HepG2 (cell line): ENCODE measurements around the gene FOXK2. TPM values are rescaled to one million over a fixed set of nuclear protein-coding genes. Genes with fewer than 3 reads are reported as not detected.

Experiments used
- ATAC-seq: fragments of 200-7000 bp; cut with Tn5 transposase; 3 replicates; pipeline ENCODE4 v1.9.1; 2020; ENCODE audit warnings: mild to moderate bottlenecking, moderate library complexity
- BruUV-seq: library from RNA; stranded (reverse); fragments of 400-500 nt; replicated peaks from 2 replicates; lab custom pipeline; 2021; lab: Mats Ljungman, UMichigan
- CTCF ChIA-PET: fragments of 300-600 bp; formaldehyde crosslinking; extraction: SDS; loops from one replicate; lab custom pipeline; 2021; ENCODE audit warnings: low total read pairs, inconsistent platforms, low intra/inter-chr PET ratio; lab: Yijun Ruan, JAX
- POLR2A ChIA-PET: fragments of 350-600 bp; sonication (Branson Sonifier 250); formaldehyde crosslinking; loops from one replicate; lab custom pipeline; 2020; ENCODE audit warnings: antibody characterized with exemption, inconsistent platforms; lab: Yijun Ruan, JAX
- DNase-seq: peaks from one replicate; pipeline ENCODE4 v3.0.0-alpha.2; 2015; ENCODE audit warnings: low spot score
- FAIRE-seq: peaks from 3 replicates; lab custom pipeline; 2011; peaks lifted over from hg19 to GRCh38; lab: Jason Lieb, UNC
- H2AFZ ChIP-seq: one replicate; pipeline ENCODE4 v1.6.1; 2011; ENCODE audit warnings: low read length, inconsistent platforms
- H3K27ac ChIP-seq: fragments of 300-600 bp; 3 replicates; pipeline ENCODE4 v1.8.0; 2011; ENCODE audit warnings: mixed run types, mild to moderate bottlenecking, mixed read lengths, low read length, inconsistent platforms; ENCODE audit not compliant: insufficient read depth; ENCODE audit errors: extremely low read length
- H3K27me3 ChIP-seq, 2 experiments: fragments of 200-600 bp in 1 of 2; 2 replicates in 1 of 2; 3 replicates in 1 of 2; pipeline versions ENCODE4 v1.6.0 to v1.8.0; 2011; ENCODE audit warnings: low read length in 2 of 2, mild to moderate bottlenecking in 2 of 2, moderate library complexity in 2 of 2, inconsistent platforms in 1 of 2; ENCODE audit not compliant: insufficient read depth in 2 of 2, control insufficient read depth in 1 of 2
- H3K36me3 ChIP-seq, 2 experiments: fragments of 200-600 bp in 1 of 2; replicated peaks in 1 of 2; 2 replicates in 1 of 2; 3 replicates in 1 of 2; pipeline versions ENCODE4 v1.5.1 to v1.8.0; 2011; ENCODE audit warnings: low read length in 2 of 2, inconsistent platforms in 1 of 2; ENCODE audit not compliant: insufficient read depth in 2 of 2, control insufficient read depth in 1 of 2
- H3K4me1 ChIP-seq: 2 replicates; pipeline ENCODE4 v1.5.1; 2012; ENCODE audit warnings: low read length, inconsistent platforms; ENCODE audit not compliant: insufficient read depth
- H3K4me2 ChIP-seq: 2 replicates; pipeline ENCODE4 v1.6.0; 2011; ENCODE audit warnings: low read depth, low read length, inconsistent platforms
- H3K4me3 ChIP-seq, 3 experiments: fragments of 200-600 bp in 1 of 3; sonication (generic), shearing (Covaris generic) in 1 of 3; replicated peaks in 1 of 3; 2 replicates each; pipeline ENCODE4 v1.5.1; 2011 to 2016; ENCODE audit warnings: low read length in 3 of 3, inconsistent platforms in 2 of 3, low read depth in 2 of 3, mild to moderate bottlenecking in 2 of 3, control low read depth in 1 of 3, mixed read lengths in 1 of 3; ENCODE audit not compliant: insufficient read depth in 1 of 3
- H3K79me2 ChIP-seq: one replicate; pipeline ENCODE4 v1.6.1; 2011; ENCODE audit warnings: low read length, inconsistent platforms; ENCODE audit not compliant: insufficient read depth
- H3K9ac ChIP-seq: 2 replicates; pipeline ENCODE4 v1.6.0; 2011; ENCODE audit warnings: mild to moderate bottlenecking, low read depth, low read length, inconsistent platforms; ENCODE audit not compliant: insufficient read depth
- H3K9me3 ChIP-seq: 2 replicates; pipeline ENCODE4 v1.5.1; 2012; ENCODE audit warnings: mild to moderate bottlenecking, low read length
- H4K20me1 ChIP-seq: 2 replicates; pipeline ENCODE4 v1.6.0; 2011; ENCODE audit warnings: inconsistent platforms, mild to moderate bottlenecking, low read length, moderate library complexity; ENCODE audit not compliant: insufficient read depth
- AGO2 ChIP-seq: fragments of 200-400 bp; formaldehyde crosslinking; optimal IDR thresholded peaks from 2 replicates; pipeline ENCODE3; 2017; ENCODE audit warnings: mild to moderate bottlenecking, low read depth, low read length, moderate library complexity
- FOXM1 ChIP-seq: sonication (generic); formaldehyde crosslinking; IDR thresholded peaks from 2 replicates; pipeline ENCODE4 v1.5.0; 2020; ENCODE audit warnings: missing genetic modification reagents
- HMGA1 ChIP-seq: sonication (generic); formaldehyde crosslinking; conservative IDR thresholded peaks from 2 replicates; pipeline ENCODE4 v1.4.0; 2020; ENCODE audit warnings: missing genetic modification reagents
- KAT7 ChIP-seq: IDR thresholded peaks from 2 replicates; pipeline ENCODE4 v1.6.1; 2018; ENCODE audit warnings: borderline replicate concordance, missing compliant biosample characterization
- KLF11 ChIP-seq: IDR thresholded peaks from 2 replicates; pipeline ENCODE4 v1.6.1; 2016; ENCODE audit warnings: missing compliant biosample characterization
- NPAS2 ChIP-seq: sonication (generic); formaldehyde crosslinking; IDR thresholded peaks from 2 replicates; pipeline ENCODE4 v1.8.0; 2022; ENCODE audit warnings: mild to moderate bottlenecking, missing genetic modification reagents, borderline replicate concordance
- NRL ChIP-seq: sonication (generic); formaldehyde crosslinking; IDR thresholded peaks from 2 replicates; pipeline ENCODE4 v1.5.0; 2020; ENCODE audit warnings: missing genetic modification reagents, mild to moderate bottlenecking, moderate library complexity, borderline replicate concordance
- REL ChIP-seq: sonication (generic); formaldehyde crosslinking; conservative IDR thresholded peaks from 2 replicates; pipeline ENCODE4 v1.8.0; 2022; ENCODE audit warnings: mild to moderate bottlenecking, missing genetic modification reagents, moderate library complexity
- XBP1 ChIP-seq: sonication (generic); formaldehyde crosslinking; IDR thresholded peaks from 2 replicates; pipeline ENCODE4 v1.5.0; 2020; ENCODE audit warnings: missing genetic modification reagents
- ZNF20 ChIP-seq: sonication (generic); formaldehyde crosslinking; IDR thresholded peaks from 2 replicates; pipeline ENCODE4 v1.4.0; 2020; ENCODE audit warnings: mild to moderate bottlenecking, moderate library complexity, missing genetic modification reagents
- ZNF891 ChIP-seq: sonication (generic); formaldehyde crosslinking; IDR thresholded peaks from 2 replicates; pipeline ENCODE4 v1.5.0; 2020; ENCODE audit warnings: mild to moderate bottlenecking, missing genetic modification reagents
- WGBS: methylation state at CpG from one replicate; pipeline ENCODE4 v1.1.6; 2017; ENCODE audit warnings: low lambda C conversion rate; 5-methylcytosine and 5-hydroxymethylcytosine counted together
- in situ Hi-C: cut with HindIII; loops from 2 replicates; pipeline ENCODE4 v1.10.0; 2017; ENCODE audit warnings: low pct_unique_long_range_greater_than_20kb; ENCODE audit not compliant: extremely low pct_ligation_motif_present
- intact Hi-C: fragments of 100-400 bp; cut with micrococcal nuclease; formaldehyde crosslinking; loops from one replicate; pipeline ENCODE4 v1.10.0; 2022; ENCODE audit not compliant: unreplicated experiment
- polyA plus RNA-seq, 8 experiments: library from polyadenylated mRNA; depleted of rRNA in 3 of 8; stranded (reverse) in 7 of 8; unstranded in 1 of 8; fragments of >200 nt; fragmentation: Illumina TruSeq in 4 of 8; extraction: Trizol in 4 of 8; gene quantifications; 2 replicates each; pipeline versions ENCODE4 v1.2.1 to v1.2.3, GENCODE V29; 2011 to 2016; ENCODE audit warnings: low read depth in 4 of 8, missing spikeins in 1 of 8, mixed read lengths in 1 of 8; ENCODE audit not compliant: insufficient read depth in 1 of 8
- total RNA-seq, 5 experiments: library from RNA; depleted of rRNA; stranded (reverse); fragments of >200 nt; fragmentation: Illumina TruSeq; extraction: Trizol; gene quantifications; 2 replicates each; pipeline ENCODE4 v1.2.3, GENCODE V29; 2016; ENCODE audit warnings: low read depth in 1 of 5

Gene FOXK2
- total and polyA plus RNA-seq, 2 of the 13 experiments (the other 11 are each of a cell fraction or from before 2014, with no cell fraction given), result 67.1 to 67.2 TPM

DNA sequence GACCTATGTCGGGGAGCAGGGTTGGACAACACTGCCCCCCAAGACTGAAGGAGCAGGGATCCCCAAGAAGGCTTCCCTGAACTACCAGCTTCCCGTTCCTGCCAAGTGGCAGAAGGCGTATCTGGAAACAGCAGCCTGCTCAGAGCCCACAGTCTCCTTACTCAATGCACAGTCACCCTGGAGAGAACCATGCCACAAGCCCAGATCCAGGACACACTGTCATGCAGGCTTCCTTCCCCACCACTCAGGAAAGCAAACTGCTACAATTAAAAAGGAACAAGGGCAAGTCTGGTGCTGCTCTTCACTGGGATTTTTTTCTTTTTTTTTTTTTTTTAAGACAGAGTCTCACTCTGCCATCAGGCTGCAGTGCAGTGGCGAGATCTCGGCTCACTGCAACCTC lies 120.5 kb downstream of the FOXK2 start (continued):
- no peak for TF ChIP-seq ZNF891 (CRISPR knock-in tag)
- TF ChIP-seq FOXM1 (CRISPR knock-in tag), result no peak

DNA sequence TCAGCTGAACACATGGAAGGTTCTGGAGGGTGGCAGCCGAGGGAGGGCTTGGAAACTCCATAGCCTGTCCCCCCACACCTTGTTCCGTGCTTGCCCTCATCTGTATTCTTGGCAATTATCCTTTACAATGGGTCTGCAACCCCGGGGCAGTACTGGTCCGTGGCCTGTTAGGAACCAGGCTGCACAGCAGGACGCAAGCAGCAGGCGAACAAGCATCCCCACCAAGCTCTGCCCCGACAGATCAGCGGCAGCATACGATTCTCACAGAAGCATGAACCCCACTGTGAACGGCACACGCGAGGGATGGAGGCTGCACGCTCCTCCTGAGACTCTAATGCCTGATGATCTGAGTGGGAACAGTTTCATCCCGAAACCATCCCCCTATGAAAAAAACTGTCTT lies 122.5 kb downstream of the FOXK2 start:
- no peak overlapping the region for H3K4me2 ChIP-seq
- ATAC-seq, result no peak

DNA sequence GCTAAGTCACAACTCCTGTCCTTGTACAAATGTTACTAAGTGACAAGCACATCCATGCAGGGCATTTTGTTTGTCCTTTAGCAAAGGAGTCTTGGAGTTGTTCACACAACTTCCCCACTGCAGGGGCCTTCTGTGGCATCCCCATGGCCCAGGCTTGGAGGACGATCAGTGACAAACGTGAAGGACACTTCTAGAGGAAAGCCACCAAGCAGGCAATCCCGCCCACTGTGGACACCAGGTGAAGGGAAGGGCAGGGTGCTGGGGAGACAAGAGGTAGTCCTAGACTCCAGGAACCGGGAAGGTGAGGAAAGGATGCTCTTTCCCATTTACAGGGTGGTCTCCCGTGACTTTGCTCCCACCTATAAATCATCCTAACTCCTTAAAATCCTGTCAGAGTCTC lies 124.6 kb downstream of the FOXK2 start:
- H3K27me3 ChIP-seq, result no peaks in the 10 kb centered on the region; a peak in 1 of 5 replicates
- H3K79me2 ChIP-seq, result peaks cover 84% of the 10 kb centered on the region
- ChIA-PET CTCF (no interaction called here), POLR2A (no interaction called here)
- H3K4me3 ChIP-seq, result no peak overlapping the region
- TF ChIP-seq NPAS2 (CRISPR knock-in tag) (0 out of 2 replicates have a peak, but pooled peaks have one; percentile 50), ZNF20 (no peak), XBP1 (no peak)
- no peak for DNase-seq
- no TSS peak for BruUV-seq
- H2AFZ ChIP-seq, result no peak overlapping the region
- FAIRE-seq, result no peak
- H3K9me3 ChIP-seq, result no peaks in the 10 kb centered on the region
- H3K36me3 ChIP-seq, result peaks cover 40 to 52% of the 10 kb centered on the region in 2 experiments
- WGBS, result 94% methylated on average over 5 of the region's 5 CpGs
- no peak overlapping the region for H3K4me2 ChIP-seq
- intact Hi-C loops (no loop called here), in situ Hi-C loops (no loop called here)
- no peak for ATAC-seq
- no peak overlapping the region for H3K9ac ChIP-seq
- H3K4me1 ChIP-seq, result peaks cover 36% of the 10 kb centered on the region
- H3K27ac ChIP-seq, result no peak overlapping the region
- H4K20me1 ChIP-seq, result peaks cover 50% of the 10 kb centered on the region

More for the DNA sequence above, 122.5 kb downstream of the FOXK2 start:
- H3K27me3 ChIP-seq, result no peaks in the 10 kb centered on the region; a peak in 1 of 5 replicates
- intact Hi-C loops (no loop called here), in situ Hi-C loops (no loop called here)
- CTCF ChIA-PET, result no interaction called here
- H3K4me1 ChIP-seq, result peaks cover 46% of the 10 kb centered on the region
- over 99% methylated on average over 14 of the region's 14 CpGs for WGBS
- FAIRE-seq (no peak), DNase-seq (no peak)
- POLR2A ChIA-PET, result no interaction called here
- H3K4me3 ChIP-seq, result no peak overlapping the region
- H3K9me3 ChIP-seq, result no peaks in the 10 kb centered on the region
- H4K20me1 ChIP-seq, result peaks cover 50% of the 10 kb centered on the region
- peaks cover 94% of the 10 kb centered on the region for H3K79me2 ChIP-seq
- H3K36me3 ChIP-seq, result peaks cover 43 to 70% of the 10 kb centered on the region in 2 experiments
- BruUV-seq, result no TSS peak
- H3K9ac ChIP-seq, result no peak overlapping the region
- no peak overlapping the region for H3K27ac ChIP-seq
- H2AFZ ChIP-seq, result no peak overlapping the region
- TF ChIP-seq KAT7 (CRISPR knock-in tag) (no peak), NRL (0 out of 2 replicates have a peak, but pooled peaks have one; percentile 40), AGO2 (peak; percentile 48), REL (CRISPR knock-in tag) (no peak), HMGA1 (CRISPR knock-in tag) (no peak), KLF11 (no peak)
